Left kidney (tissue), 2 donors: ENCODE results near the gene GINS2. TPM values are rescaled to one million over a fixed set of nuclear protein-coding genes. Genes with fewer than 3 reads are reported as not detected.

Experiments used
- DNase-seq: peaks from one replicate; pipeline ENCODE4 v3.0.0-alpha.2; 2013
- polyA plus RNA-seq: library from polyadenylated mRNA; unstranded; fragments of 120-200 nt; gene quantifications from one replicate; pipeline ENCODE4 v1.2.1, GENCODE V29; 2013; ENCODE audit not compliant: insufficient read length

GINS2 gene
- polyA plus RNA-seq, 1 donor, result 21.2 TPM

DNA sequence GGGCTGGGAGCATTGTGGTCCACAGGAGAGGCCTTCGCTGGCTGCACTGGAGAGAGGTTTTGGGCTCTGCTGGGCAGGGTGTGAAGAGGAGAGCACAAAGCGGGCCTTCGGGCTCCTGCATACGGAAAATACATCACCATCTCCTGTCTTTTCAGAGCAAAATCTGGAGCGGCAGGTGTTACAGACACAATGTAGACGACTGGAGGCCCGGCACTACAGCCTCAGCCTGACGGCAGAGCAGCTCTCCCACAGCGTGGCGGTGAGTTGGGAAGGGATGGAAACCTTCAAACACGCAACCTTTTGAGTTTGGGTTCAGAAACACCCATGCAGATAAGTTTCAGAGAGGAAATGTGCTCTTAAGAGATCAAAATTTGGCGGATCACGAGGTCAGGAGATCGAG is 17.9 kb downstream of the GINS2 start:
- DNase-seq, result no peak

DNA sequence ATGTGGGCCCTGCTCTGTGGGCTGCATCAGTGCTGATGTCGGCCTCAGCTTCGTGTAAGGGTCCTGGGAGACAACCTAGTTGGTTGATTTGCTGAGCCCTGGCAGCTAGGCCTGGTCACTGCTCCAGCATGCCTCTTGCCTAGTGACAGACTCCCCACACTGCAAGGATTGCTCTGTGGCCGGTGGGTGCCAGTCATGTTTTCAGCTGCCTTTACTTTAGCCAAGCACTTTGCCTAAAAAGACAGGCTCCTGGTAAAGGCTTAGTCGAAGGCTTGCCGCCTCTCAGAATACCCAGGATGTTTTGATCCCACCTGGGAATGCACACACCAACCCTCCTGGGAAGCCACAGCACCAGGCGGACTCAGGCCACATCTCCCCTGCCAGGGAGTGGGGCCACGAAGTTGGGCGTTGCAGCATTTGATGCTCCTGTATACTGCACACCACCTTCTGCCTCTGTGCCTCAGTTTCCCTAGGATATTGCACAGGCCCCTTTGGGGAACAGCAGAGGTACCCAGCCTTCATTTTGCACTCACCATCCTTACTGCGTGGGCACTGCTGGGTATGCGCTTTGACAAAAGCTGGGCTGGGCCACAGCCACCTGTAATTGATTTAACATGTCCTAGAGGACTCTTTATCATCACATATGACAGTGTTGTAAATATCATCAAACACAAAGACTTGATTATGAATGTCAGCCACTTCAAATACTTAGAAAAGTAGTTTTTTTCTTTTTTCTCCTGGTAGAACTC is 19.9 kb downstream of the GINS2 start:
- DNase-seq, result no peak

DNA sequence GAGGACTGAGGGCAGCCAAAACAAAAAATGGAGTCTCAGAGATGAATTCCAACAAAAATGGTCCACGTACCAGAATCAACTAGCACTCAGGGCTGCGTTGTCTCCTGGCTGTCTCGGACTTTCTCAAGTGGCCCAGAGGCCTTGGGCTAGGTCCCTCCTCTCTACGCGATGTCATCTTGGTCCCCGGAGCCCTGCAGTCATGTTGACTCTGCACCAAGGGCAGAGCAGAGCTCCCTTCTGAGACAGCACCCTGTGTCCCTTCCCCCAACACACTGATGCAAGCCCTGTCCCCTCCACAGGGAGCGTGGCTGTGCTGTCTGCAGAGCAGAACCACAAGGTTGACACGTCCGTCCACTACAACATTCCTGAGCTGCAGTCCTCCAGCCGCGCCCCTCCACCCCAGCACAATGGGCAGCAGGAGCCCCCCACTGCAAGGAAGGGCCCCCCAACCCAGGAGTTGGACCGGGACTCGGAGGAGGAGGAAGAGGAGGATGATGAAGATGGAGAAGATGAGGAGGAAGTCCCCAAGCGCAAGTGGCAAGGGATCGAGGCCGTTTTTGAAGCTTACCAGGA is 20.8 kb downstream of the GINS2 start:
- no peak for DNase-seq

DNA sequence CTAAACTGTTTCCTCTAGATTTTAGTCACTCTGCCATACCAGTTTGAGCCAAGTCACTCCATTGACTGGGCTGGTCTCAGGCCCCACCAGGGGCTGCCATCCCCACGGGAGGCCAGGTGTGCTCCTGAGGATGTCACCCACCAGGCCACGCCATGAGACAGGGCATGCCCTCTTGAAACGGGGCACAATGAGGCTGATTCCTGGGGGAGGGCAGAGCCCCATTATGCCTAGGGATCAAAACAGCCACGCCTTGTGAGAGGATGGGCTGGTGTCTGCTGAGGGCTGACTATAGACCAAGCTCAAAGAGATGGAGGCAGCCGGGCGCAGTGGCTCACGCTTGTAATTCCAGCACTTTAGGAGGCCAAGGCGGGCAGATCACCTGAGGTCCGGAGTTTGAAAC is 21.5 kb downstream of the GINS2 start:
- DNase-seq, result no peak

DNA sequence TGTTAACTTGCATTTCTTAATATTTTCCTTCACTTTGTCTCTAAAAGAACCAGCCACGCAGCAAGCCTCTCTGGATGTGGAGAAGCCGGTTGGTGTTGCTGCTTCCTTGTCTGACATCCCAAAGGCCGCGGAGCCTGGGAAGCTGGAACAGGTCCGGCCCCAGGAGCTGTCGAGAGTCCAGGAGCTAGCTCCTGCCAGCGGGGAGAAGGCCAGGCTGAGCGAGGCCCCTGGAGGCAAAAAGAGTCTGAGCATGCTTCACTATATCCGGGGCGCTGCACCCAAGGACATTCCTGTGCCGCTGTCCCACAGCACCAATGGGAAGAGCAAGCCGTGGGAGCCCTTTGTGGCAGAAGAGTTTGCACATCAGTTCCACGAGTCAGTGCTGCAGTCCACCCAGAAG is 22.8 kb downstream of the GINS2 start:
- DNase-seq, result no peak

DNA sequence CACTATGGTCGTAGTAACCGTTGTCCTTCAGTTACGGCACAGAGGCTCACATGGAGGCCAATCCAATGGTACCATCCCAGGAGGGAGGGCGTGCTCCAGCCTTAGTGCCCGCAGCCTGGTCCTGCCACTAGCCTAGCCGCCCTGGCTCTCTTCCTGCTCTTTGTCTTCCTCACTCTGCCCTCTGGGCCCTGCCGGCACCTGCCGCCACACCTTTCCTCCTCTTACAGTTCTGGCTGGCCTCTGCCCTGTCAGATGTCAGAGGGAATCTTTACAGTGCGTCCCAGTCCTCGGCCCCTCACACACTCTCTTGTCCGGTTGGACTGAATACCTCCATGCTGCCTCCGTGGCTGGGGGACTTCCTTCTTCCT is 23.4 kb downstream of the GINS2 start:
- no peak for DNase-seq

DNA sequence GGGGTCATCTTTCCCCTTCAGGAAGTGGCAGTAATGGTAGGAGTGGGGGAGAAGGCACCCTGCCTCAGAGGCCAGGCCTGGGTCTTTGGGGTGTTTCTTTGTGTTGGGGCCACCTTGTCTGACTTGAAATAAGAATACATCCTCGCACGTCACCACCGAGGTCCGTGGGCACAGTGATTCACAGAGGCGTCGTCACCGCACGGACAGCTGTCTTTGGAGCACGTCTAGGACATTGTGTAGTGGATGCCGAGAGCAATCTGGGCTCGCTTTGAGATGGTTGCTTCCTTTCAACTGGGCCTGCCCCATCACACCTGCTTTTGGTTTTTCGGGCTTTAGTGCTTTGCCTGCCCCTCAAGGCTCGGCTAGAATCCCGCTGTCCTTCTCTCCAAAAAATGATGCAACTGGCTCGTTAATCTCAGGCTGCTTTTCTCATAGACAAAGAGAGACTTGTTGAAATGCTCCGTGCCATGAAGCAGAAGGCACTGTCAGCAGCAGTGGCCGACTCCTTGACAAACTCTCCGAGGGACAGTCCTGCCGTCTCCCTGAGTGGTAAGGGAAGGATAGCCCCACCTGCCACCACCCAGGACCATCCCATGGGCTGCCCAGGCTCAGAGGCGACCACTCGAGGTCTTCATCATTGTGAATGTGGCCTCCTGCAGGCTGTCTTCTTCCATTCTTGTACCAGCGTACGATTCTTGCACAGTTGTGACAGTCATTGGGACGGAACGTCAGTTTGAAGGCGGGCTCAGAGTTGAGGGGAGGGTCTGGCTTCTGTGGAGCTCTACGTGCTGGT is 24.0 kb downstream of the GINS2 start:
- no peak for DNase-seq

DNA sequence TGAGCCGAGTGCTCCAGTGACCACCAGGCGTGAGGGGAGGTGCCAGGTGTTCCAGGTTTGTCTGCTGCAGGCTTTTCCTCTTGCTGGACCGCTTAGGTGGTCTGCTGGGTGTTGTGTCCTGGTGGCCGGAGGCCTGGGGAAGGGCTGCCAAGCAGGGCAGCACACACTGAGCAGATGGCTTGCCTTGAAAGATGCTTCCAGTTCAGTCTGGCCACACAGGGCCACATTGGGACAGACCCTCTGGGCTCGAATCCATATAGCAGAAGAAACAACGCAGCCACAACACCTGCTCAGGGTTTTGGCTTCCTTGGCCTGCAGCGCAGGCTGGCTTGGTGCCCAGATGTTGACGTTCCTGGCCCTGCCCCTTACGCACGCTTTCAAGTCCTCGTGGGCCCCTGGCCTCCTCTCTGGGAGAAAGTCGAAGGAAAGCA is 24.8 kb downstream of the GINS2 start:
- no peak for DNase-seq

DNA sequence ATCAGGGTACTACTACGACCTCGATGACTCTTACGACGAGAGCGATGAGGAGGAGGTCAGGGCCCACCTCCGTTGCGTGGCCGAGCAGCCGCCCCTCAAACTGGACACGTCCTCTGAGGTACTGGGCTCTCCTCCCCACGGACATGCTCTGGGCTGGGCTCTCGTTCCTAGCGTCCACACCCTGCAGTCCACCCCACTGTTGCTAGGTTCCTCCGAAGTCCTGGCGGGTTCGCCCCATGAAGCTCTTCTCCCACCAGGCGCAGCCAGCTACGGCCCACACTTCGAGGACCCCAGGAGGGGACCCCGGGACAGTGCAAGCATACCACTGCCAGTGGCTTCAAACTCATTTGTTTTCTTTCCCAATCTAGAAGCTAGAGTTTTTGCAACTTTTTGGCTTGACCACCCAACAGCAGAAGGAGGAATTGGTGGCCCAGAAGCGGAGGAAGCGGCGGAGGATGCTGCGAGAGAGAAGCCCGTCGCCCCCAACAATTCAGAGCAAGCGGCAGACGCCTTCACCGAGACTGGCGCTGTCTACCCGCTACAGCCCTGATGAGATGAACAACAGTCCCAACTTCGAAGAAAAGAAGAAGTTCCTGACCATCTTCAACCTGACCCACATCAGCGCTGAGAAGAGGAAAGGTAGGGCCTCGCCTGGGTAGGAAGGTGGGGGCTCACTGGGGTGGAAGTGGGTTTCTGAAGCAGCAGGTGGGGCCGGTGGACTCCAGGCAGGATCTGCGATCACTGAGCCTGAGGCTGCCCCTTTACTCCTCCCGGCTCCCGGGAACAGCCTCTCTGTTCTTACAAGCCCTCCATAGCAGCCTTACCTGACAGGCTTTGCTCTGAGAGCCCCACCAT is 25.6 kb downstream of the GINS2 start:
- DNase-seq, result no peak

DNA sequence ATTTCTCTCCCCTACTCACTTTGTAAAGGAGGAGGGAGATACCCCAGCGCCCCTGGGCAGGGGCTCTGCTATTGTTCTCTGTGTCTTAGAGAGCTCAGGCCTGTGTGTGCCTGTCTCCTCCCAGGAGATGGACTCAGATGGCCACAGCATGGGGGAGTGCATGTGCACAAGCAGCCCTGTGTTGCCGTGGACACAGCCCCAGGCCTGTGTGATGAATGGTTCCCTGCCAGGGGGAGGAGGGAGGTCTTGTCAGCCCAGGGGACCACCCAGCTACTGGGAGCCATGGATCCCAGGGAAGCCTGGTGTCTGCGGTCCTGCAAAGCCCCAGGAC is 26.3 kb downstream of the GINS2 start:
- DNase-seq, result peak; percentile 63

DNA sequence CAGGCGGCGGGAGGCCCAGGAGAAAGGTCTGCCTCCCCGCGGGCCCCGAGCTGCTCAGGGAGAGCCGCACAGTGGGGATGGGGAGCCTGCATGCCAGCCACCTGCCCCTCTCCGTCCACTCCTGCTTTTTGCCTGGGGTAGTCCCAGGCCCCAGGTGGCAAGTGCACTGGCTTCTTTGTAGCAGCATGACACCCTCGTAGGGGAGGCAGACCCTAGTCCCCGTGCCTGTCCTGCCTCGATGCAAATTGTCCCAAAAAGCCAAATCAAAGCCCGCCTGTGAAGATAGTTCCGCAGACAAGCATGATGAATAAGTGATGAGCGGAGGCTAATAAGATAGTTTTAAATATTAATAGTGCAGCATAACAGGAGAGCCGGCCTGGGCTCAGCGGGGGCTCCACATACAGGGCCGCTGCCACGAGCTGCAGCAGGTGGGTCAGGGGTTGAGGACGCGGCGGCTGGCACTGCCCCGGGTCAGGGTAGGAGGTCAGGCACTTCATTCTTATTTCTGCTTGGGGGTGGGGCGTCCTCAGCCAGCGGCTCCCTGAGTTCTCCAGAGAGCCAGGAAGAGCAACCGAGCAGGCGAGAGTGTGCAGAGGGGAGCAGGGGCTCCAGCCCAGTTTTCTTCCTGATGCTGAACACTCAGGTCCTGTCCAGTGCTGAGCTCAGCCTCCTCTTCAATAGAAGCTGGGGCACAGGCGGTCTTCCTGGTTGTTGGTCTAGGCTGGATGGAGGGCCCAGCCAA is 26.8 kb downstream of the GINS2 start:
- DNase-seq, result no peak

DNA sequence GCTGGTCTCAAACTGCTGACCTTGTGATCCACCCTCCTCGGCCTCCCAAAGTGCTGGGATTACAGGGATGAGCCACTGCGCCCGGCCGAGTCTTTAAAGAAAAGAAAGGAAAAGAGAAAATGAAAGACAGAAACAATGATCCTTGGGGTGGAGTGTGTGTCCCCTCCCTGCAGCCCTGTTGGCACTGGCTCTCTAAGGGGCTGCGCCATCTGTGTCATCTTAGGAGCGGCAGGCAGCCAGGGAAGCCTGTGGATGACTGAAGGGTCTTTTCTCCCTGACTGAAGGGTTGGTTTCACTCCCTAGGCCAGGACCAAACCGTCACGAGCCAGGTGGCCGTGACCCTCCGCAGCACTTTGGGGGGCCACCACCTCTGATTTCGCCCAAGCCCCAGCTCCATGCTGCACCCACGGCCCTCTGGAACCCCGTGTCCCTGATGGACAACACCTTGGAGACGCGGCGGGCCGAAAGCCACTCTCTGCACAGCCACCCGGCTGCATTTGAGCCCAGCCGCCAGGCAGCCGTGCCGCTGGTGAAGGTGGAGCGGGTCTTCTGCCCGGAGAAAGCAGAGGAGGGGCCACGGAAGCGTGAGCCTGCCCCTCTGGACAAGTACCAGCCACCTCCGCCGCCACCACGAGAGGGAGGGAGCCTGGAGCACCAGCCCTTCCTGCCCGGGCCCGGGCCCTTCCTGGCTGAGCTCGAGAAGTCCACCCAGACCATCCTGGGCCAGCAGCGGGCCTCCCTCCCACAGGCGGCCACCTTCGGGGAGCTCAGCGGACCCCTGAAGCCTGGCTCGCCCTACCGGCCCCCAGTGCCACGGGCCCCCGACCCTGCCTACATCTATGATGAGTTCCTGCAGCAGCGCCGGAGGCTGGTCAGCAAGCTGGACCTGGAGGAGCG is 27.7 kb downstream of the GINS2 start:
- no peak for DNase-seq

DNA sequence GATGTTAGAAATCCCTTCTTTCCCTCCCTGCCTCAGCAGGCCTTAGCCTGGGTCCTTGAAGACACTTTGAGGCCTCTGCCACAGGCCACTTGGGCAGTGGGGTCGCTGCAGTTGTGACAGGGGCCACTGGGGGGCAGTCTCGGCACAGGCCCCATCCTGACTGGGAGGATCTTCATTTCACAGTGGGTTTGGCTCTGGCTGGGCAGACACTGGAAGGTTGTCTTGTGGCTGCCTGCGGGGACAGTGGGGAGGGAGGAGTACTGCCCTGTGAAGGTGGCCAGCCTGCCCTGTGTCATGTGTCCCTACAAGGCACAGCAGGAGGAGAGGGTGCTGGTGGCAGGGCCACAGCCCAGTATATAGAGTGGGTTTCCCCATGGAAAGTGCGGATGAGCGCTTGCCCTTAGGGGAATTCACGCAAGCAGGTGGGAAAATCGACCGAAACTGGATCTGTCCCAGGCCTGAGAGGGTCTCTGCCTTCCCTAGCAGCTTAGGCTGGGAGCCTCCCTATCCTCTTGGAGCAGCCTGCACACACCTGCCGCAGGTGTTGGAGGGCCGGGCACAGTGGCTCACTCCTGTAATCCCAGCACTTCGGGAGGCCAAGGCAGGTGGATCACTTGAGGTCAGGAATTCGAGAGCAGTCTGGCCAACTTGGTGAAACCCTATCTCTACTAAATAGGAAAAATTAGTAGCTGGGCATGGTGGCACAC is 28.8 kb downstream of the GINS2 start:
- DNase-seq, result peak; percentile 43

DNA sequence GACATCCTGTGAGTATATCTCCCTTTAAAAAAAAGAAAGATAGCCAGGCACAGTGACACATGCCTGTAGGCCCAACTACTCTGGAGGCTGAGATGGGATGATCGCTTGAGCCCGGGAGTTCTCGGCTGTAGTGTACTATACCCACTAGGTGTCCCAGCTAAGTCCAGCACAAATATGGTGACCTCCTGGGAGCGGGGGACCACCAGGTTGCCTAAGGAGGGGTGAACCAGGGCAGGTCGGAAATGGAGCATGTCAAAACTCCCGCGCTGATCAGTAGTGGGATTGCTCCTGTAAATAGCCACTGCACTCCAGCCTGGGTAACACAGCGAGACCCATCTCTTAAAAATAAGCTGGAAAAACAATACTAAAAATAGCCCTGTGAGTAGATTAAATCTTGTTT is 29.4 kb downstream of the GINS2 start:
- no peak for DNase-seq

DNA sequence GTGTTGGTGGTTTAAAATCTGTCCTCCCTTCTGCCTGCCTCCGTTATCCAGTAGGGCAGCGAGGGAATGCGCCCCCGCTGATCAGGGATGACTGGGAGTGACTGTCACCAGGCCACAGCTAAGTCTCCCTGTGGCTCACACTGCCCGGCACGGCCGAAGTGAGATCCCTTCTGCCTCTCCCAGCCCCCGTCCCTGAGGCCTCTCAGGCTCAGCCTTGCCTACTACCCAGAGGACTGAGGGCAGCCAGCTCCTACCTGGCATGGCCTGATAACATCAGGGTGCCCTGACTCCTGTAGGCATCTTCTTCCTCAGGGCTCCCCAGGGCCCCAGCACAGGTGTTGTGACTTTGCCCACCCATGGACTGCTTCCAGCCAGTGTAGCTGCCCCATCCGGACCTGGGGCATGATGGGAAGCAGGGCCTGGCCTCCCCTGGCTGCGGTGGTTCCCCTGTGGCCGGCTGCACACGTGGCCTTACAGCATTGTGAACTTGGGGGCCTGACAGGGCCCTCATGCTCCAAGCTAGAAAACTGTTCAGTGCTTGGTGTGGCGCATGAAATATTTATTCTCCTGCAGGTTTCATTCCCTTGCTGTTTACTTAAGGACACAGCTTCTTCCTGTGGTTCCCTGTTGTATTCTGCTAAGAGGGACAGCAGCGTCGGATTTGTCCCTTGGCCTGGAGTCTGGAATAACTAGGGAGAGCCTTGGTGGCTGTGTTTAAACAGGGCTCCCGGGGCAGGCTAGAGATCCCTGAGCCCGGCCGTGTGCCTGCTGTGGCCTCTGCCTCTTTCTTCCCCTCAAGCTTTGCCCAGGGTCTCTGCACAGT is 30.0 kb downstream of the GINS2 start:
- DNase-seq, result no peak

DNA sequence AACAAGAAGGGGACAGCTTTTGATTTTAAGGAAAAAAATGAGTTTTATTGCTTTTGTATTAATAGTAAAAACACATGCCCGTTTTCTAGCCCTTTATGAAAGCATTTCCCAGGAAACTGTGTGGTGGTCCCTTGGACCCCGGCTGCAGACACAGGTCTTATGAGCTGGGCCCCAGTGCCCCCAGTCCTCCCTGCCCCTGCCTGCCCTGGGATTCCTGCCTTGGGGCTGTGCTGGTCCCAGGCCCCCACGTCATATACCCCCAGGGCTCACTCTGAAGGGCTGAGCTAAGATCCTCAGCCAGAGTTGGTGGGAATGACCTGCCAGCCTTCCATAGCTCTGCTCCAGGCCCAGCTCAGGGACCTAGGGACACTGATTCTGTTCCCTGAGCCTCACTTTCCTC is 30.8 kb downstream of the GINS2 start:
- no peak for DNase-seq

DNA sequence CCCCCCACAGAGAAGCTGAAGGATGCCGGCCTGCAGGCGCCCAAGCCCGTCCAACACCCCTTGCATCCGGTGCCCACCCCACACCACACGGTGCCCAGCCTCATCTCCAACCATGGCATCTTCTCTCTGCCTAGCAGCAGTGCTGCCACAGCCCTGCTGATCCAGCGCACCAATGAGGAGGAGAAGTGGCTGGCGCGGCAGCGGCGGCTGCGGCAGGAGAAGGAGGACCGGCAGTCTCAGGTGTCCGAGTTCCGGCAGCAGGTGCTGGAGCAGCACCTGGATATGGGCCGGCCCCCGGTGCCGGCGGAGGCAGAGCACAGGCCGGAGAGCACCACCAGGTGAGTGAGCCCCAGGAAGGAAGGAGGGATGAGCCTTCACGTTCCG is 31.5 kb downstream of the GINS2 start:
- DNase-seq, result no peak

DNA sequence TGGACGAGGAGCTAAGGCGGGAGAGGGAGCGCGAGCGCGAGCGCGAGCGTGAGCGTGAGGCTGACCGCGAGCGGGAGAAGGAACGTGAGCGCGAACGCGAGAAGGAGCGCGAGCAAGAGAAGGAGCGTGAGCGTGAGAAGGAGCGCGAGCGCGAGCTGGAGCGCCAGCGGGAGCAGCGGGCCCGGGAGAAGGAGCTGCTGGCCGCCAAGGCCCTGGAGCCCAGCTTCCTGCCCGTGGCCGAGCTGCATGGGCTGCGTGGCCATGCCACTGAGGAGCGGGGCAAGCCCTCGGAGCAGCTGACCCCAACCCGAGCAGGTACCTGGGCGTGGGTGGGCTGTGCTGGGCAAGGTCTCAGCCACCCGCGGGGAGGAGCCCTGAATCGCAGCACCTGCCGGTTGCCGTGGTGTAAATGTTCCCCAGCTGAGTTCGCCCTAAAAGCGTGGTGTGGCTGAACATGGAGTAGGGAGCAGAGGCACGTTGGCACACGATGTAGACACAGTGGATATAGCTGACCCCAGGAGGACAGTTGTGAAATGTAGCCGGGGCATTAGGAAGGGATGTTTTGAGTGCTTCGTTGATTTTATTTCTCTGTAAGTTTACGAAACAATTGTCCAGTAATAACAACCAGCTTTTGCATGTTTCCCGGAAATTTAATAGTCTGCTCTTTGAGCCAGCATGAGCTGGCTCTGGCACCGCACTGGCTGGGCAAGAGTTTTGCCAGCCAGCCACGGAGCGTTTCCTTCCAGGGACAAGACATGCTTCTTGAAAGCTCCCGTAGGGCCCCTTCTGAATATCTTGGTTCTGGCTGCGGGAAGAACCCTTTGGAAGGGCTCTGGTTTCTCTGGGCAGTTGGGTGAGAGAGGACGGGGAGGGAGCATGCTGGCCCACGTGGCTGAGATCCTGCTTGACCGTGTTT is 32.1 kb downstream of the GINS2 start:
- no peak for DNase-seq
